H1 (cell line): ENCODE data around the gene UBN2. TPM values are rescaled to one million over a fixed set of nuclear protein-coding genes. Genes with fewer than 3 reads are reported as not detected.

ENCODE experiments used
- CTCF ChIA-PET: fragments of 300-600 bp; sonication (Branson Sonifier 250); formaldehyde crosslinking; loops from one replicate; lab custom pipeline; 2021; ENCODE audit not compliant: partially characterized antibody; lab: Charles Lee
- POLR2A ChIA-PET: fragments of 300-600 bp; sonication (Branson Sonifier 250); formaldehyde crosslinking; loops from one replicate; lab custom pipeline; 2021; ENCODE audit warnings: inconsistent platforms; ENCODE audit not compliant: partially characterized antibody; lab: Charles Lee
- DNase-seq, 2 experiments: peaks; one replicate each; pipeline versions ENCODE4 v3.0.0 to v3.0.0-alpha.2; 2010 to 2022; ENCODE audit warnings: low spot score in 2 of 2, low read depth in 1 of 2, mixed read lengths in 1 of 2
- FAIRE-seq: peaks from 2 replicates; lab custom pipeline; 2011; peaks lifted over from hg19 to GRCh38; lab: Jason Lieb, UNC
- H2AFZ ChIP-seq: 2 replicates; pipeline ENCODE4 v1.8.1; 2012; ENCODE audit warnings: low read length, inconsistent platforms
- H2AK5ac ChIP-seq: 2 replicates; pipeline ENCODE4 v1.6.1; 2013; ENCODE audit warnings: low read depth, low read length
- H2BK120ac ChIP-seq: replicated peaks from 2 replicates; pipeline ENCODE3; 2013; ENCODE audit warnings: low read depth, low read length, inconsistent platforms
- H2BK12ac ChIP-seq: 2 replicates; pipeline ENCODE4 v1.6.1; 2013; ENCODE audit warnings: low read depth, low read length
- H2BK15ac ChIP-seq: 2 replicates; pipeline ENCODE4 v1.6.1; 2013; ENCODE audit warnings: low read length
- H2BK20ac ChIP-seq: 2 replicates; pipeline ENCODE4 v1.6.1; 2013; ENCODE audit warnings: low read length
- H2BK5ac ChIP-seq: 2 replicates; pipeline ENCODE4 v1.6.1; 2013; ENCODE audit warnings: low read depth, low read length
- H3K14ac ChIP-seq: 2 replicates; pipeline ENCODE4 v1.6.1; 2013; ENCODE audit warnings: inconsistent platforms; ENCODE audit not compliant: insufficient read length
- H3K18ac ChIP-seq: 2 replicates; pipeline ENCODE4 v1.6.1; 2013; ENCODE audit warnings: low read length; ENCODE audit errors: extremely low read depth
- H3K23ac ChIP-seq: 2 replicates; pipeline ENCODE4 v1.6.1; 2013; ENCODE audit warnings: inconsistent platforms; ENCODE audit not compliant: insufficient read length
- H3K23me2 ChIP-seq: 2 replicates; pipeline ENCODE4 v1.6.1; 2013; ENCODE audit warnings: low read depth, low read length
- H3K27ac ChIP-seq: 2 replicates; pipeline ENCODE4 v1.6.1; 2011; ENCODE audit warnings: low read depth, low read length, inconsistent platforms
- H3K27me3 ChIP-seq, 4 experiments: replicated peaks in 1 of 4; 1 replicate in 1 of 4; 2 replicates in 3 of 4; pipeline versions ENCODE4 v1.6.1 to v1.8.1; 2011 to 2013; ENCODE audit warnings: low read length in 3 of 4, mild to moderate bottlenecking in 3 of 4, inconsistent platforms in 2 of 4, mixed read lengths in 2 of 4, moderate library complexity in 1 of 4; ENCODE audit not compliant: control insufficient read depth in 3 of 4, insufficient read depth in 3 of 4; ENCODE audit errors: extremely low read depth in 1 of 4
- H3K36me3 ChIP-seq, 4 experiments: 2 replicates each; pipeline versions ENCODE4 v1.6.1 to v1.8.1; 2011 to 2013; ENCODE audit warnings: mild to moderate bottlenecking in 4 of 4, low read length in 3 of 4, moderate library complexity in 2 of 4, control low read depth in 1 of 4, inconsistent platforms in 1 of 4; ENCODE audit not compliant: insufficient read depth in 4 of 4, control insufficient read depth in 2 of 4
- H3K4ac ChIP-seq: replicated peaks from 2 replicates; pipeline ENCODE3; 2013; ENCODE audit warnings: low read length, low read depth, mixed read lengths, inconsistent platforms; ENCODE audit not compliant: insufficient read length
- H3K4me1 ChIP-seq, 4 experiments: replicated peaks in 1 of 4; 1 replicate in 1 of 4; 2 replicates in 3 of 4; pipeline versions ENCODE4 v1.6.1 to v1.8.1; 2011 to 2013; ENCODE audit warnings: low read length in 3 of 4, inconsistent platforms in 2 of 4, mixed read lengths in 1 of 4; ENCODE audit not compliant: insufficient read depth in 4 of 4, control insufficient read depth in 3 of 4
- H3K4me2 ChIP-seq, 2 experiments: 2 replicates each; pipeline versions ENCODE4 v1.6.1 to v1.8.1; 2011 to 2013; ENCODE audit warnings: low read depth in 2 of 2, low read length in 2 of 2, control low read depth in 1 of 2, inconsistent platforms in 1 of 2, mild to moderate bottlenecking in 1 of 2; ENCODE audit not compliant: insufficient read depth in 1 of 2
- H3K4me3 ChIP-seq, 4 experiments: fragments of 200-600, 300-600 bp in 1 of 4; sonication (generic), shearing (Covaris generic), sonication (Bioruptor Twin) in 1 of 4; 2 replicates each; pipeline versions ENCODE4 v1.5.1 to v1.8.1; 2011 to 2016; ENCODE audit warnings: low read length in 4 of 4, low read depth in 3 of 4, control low read depth in 2 of 4, inconsistent platforms in 2 of 4, mild to moderate bottlenecking in 2 of 4, mixed read lengths in 1 of 4, moderate library complexity in 1 of 4; ENCODE audit not compliant: insufficient read depth in 2 of 4; ENCODE audit errors: extremely low read depth in 1 of 4
- H3K56ac ChIP-seq: replicated peaks from 2 replicates; pipeline ENCODE3; 2013; ENCODE audit warnings: low read depth, mild to moderate bottlenecking, mixed read lengths, low read length, inconsistent platforms; ENCODE audit not compliant: insufficient read length
- H3K79me1 ChIP-seq: 2 replicates; pipeline ENCODE4 v1.6.1; 2013; ENCODE audit warnings: low read depth, low read length, control low read depth
- H3K79me2 ChIP-seq, 2 experiments: 2 replicates each; pipeline versions ENCODE4 v1.6.1 to v1.8.1; 2012 to 2013; ENCODE audit warnings: low read length in 2 of 2, mild to moderate bottlenecking in 2 of 2, inconsistent platforms in 1 of 2; ENCODE audit not compliant: insufficient read depth in 2 of 2, control insufficient read depth in 1 of 2
- H3K9ac ChIP-seq, 4 experiments: replicated peaks in 1 of 4; 1 replicate in 1 of 4; 2 replicates in 3 of 4; pipeline versions ENCODE4 v1.6.1 to v1.8.1; 2011 to 2013; ENCODE audit warnings: low read depth in 3 of 4, low read length in 3 of 4, control low read depth in 2 of 4, mild to moderate bottlenecking in 2 of 4, moderate library complexity in 2 of 4, inconsistent platforms in 1 of 4; ENCODE audit errors: extremely low read depth in 1 of 4
- H3K9me3 ChIP-seq, 2 experiments: 2 replicates each; pipeline versions ENCODE4 v1.6.1 to v1.8.1; 2012 to 2013; ENCODE audit warnings: mild to moderate bottlenecking in 2 of 2, moderate library complexity in 2 of 2, control low read depth in 1 of 2, inconsistent platforms in 1 of 2, low read depth in 1 of 2, low read length in 1 of 2, mixed read lengths in 1 of 2; ENCODE audit not compliant: insufficient read depth in 2 of 2
- H4K20me1 ChIP-seq, 2 experiments: replicated peaks in 1 of 2; 2 replicates each; pipeline versions ENCODE3 to v1.8.1; 2011 to 2013; ENCODE audit warnings: inconsistent platforms in 2 of 2, low read length in 2 of 2, mild to moderate bottlenecking in 1 of 2; ENCODE audit not compliant: insufficient read depth in 2 of 2, control insufficient read depth in 1 of 2
- H4K5ac ChIP-seq: 2 replicates; pipeline ENCODE4 v1.6.1; 2013; ENCODE audit warnings: low read length, low read depth, mixed read lengths, inconsistent platforms; ENCODE audit not compliant: insufficient read length
- H4K8ac ChIP-seq: 2 replicates; pipeline ENCODE4 v1.8.0; 2013; ENCODE audit warnings: mild to moderate bottlenecking, moderate library complexity, low read length, inconsistent platforms; ENCODE audit not compliant: insufficient read depth; ENCODE audit errors: extremely low read depth
- H4K91ac ChIP-seq: replicated peaks from 2 replicates; pipeline ENCODE3; 2013; ENCODE audit warnings: low read length, mixed read lengths, inconsistent platforms; ENCODE audit not compliant: insufficient read length
- CHD1 ChIP-seq: IDR thresholded peaks from 2 replicates; pipeline ENCODE4 v1.6.1; 2012; ENCODE audit warnings: low read depth, low read length, improper control_type of control experiment
- CREB1 ChIP-seq: IDR thresholded peaks from 2 replicates; pipeline ENCODE4 v1.6.1; 2012; ENCODE audit warnings: inconsistent platforms
- GABPA ChIP-seq: IDR thresholded peaks from 2 replicates; pipeline ENCODE4 v1.6.1; 2011; ENCODE audit warnings: mild to moderate bottlenecking, low read length, moderate library complexity, borderline replicate concordance; ENCODE audit not compliant: insufficient read depth
- HDAC6 ChIP-seq: IDR thresholded peaks from one replicate; pipeline ENCODE4 v1.7.1; 2012; ENCODE audit warnings: low read depth, mild to moderate bottlenecking, inconsistent platforms, low read length, moderate library complexity
- NANOG ChIP-seq: IDR thresholded peaks from 2 replicates; pipeline ENCODE4 v1.6.1; 2011; ENCODE audit warnings: low read length, low read depth, mild to moderate bottlenecking, inconsistent platforms; ENCODE audit not compliant: insufficient read depth, poor library complexity, severe bottlenecking
- NRF1 ChIP-seq: IDR thresholded peaks from 2 replicates; pipeline ENCODE4 v1.6.1; 2011; ENCODE audit warnings: mild to moderate bottlenecking, low read depth, low read length, improper control_type of control experiment
- POLR2A ChIP-seq, 2 experiments: IDR thresholded peaks; 1 replicate in 1 of 2; 2 replicates in 1 of 2; pipeline ENCODE4 v1.6.1; 2011; ENCODE audit warnings: low read depth in 2 of 2, low read length in 2 of 2, mild to moderate bottlenecking in 2 of 2; ENCODE audit errors: control extremely low read depth in 1 of 2
- RAD21 ChIP-seq, 2 experiments: IDR thresholded peaks in 1 of 2; conservative IDR thresholded peaks in 1 of 2; 2 replicates each; pipeline ENCODE4 v1.6.1; 2011; ENCODE audit warnings: low read depth in 2 of 2, low read length in 2 of 2, improper control_type of control experiment in 1 of 2, inconsistent platforms in 1 of 2, mild to moderate bottlenecking in 1 of 2, moderate library complexity in 1 of 2
- RFX5 ChIP-seq: IDR thresholded peaks from 2 replicates; pipeline ENCODE4 v1.6.1; 2011; ENCODE audit warnings: low read depth, low read length, improper control_type of control experiment, borderline replicate concordance
- SIX5 ChIP-seq: IDR thresholded peaks from 2 replicates; pipeline ENCODE4 v1.6.1; 2011; ENCODE audit warnings: mild to moderate bottlenecking, low read depth, low read length
- TAF1 ChIP-seq: IDR thresholded peaks from 2 replicates; pipeline ENCODE4 v1.6.1; 2011; ENCODE audit warnings: mild to moderate bottlenecking, low read depth, low read length
- TBP ChIP-seq: IDR thresholded peaks from 2 replicates; pipeline ENCODE4 v1.6.1; 2011; ENCODE audit warnings: low read depth, low read length, improper control_type of control experiment
- WGBS, 2 experiments: shearing (Covaris generic) in 1 of 2; methylation state at CpG; one replicate each; pipeline versions ENCODE4 v1.1.6 to v1.1.7; 2013 to 2015; ENCODE audit warnings: low lambda C conversion rate in 2 of 2, mixed read lengths in 2 of 2, inconsistent platforms in 1 of 2, low coverage in 1 of 2, missing lambda C conversion rate in 1 of 2; ENCODE audit not compliant: insufficient replicate concordance in 2 of 2, insufficient coverage in 1 of 2, insufficient read length in 1 of 2; ENCODE audit errors: extremely low coverage in 1 of 2, missing lambda C conversion rate in 1 of 2; 5-methylcytosine and 5-hydroxymethylcytosine counted together
- polyA plus RNA-seq, 7 experiments: library from polyadenylated mRNA; depleted of rRNA in 3 of 7; stranded (reverse) in 5 of 7; unstranded in 2 of 7; fragments of >200 nt in 5 of 7; fragments of 200-250 nt in 2 of 7; gene quantifications; 1 replicate in 5 of 7; 2 replicates in 1 of 7; 4 replicates in 1 of 7; pipeline versions ENCODE4 v1.2.1 to v1.2.3, GENCODE V29; 2011 to 2013; ENCODE audit warnings: missing spikeins in 2 of 7, mixed read lengths in 2 of 7
- total RNA-seq: library from RNA; stranded (reverse); fragmentation: NEBNext Ultra II Directional; extraction: Animal tissue kit (Norgen Biotek cat#: 25700); gene quantifications from 2 replicates; pipeline ENCODE4 v1.2.1, GENCODE V29; 2021
- TF ChIP-seq, protein P1 (sequence below): IDR thresholded peaks from 2 replicates; pipeline ENCODE4 v1.6.1; 2012; ENCODE audit warnings: low read length, inconsistent platforms

The UBN2 gene
- total and polyA plus RNA-seq, 2 of the 8 experiments (the other 6 are each of a cell fraction or from before 2014, with no cell fraction given) = 4.1 to 39.6 TPM

GRCh38 chr7:139245401-139245800 lies 14.4 kb downstream of the UBN2 start:
- no peaks in the 10 kb centered on the region for H3K23me2 ChIP-seq

More at GRCh38 chr7:139245401-139245800, 14.4 kb downstream of the UBN2 start:
- Histone ChIP-seq H3K14ac (no peak overlapping the region), H3K79me1 (no peaks in the 10 kb centered on the region), H4K20me1 (no peaks in the 10 kb centered on the region), H2BK20ac (no peak overlapping the region), H3K4me1 (no peaks in the 10 kb centered on the region), H3K4me3 (no peak overlapping the region), H3K79me2 (no peaks in the 10 kb centered on the region), H4K91ac (no peak overlapping the region), H4K5ac (no peak overlapping the region), H4K8ac (no peak overlapping the region), H3K9me3 (no peaks in the 10 kb centered on the region), H2AK5ac (no peak overlapping the region), H3K4me2 (no peak overlapping the region), H3K18ac (no peak overlapping the region), H3K9ac (no peak overlapping the region), H2BK12ac (no peak overlapping the region), H3K56ac (no peak overlapping the region), H3K27ac (no peak overlapping the region), H3K23ac (no peak overlapping the region), H2BK5ac (no peak overlapping the region), H2AFZ (no peak overlapping the region), H2BK15ac (no peak overlapping the region), H3K36me3 (peaks cover 0 to 33% (median 24%) of the 10 kb centered on the region in 4 experiments; a peak in 5 of 8 replicates), H3K4ac (no peak overlapping the region), H2BK120ac (no peak overlapping the region), H3K27me3 (no peaks in the 10 kb centered on the region)
- TF ChIP-seq RFX5 (no peak), NANOG (no peak), NRF1 (no peak), HDAC6 (no peak), SIX5 (no peak), TAF1 (no peak), RAD21 (IDR thresholded peaks at IDR 0.05 in 1 of 2, conservative IDR thresholded peaks at IDR 0.05 in 1 of 2; ENCODE audit: low read depth in 2 of 2, low read length in 2 of 2) (no peak), GABPA (no peak), TBP (no peak), CREB1 (no peak), CHD1 (no peak), POLR2A (IDR thresholded peaks at IDR 0.05; ENCODE audit: control extremely low read depth in 1 of 2, low read depth in 2 of 2, low read length in 2 of 2) (no peak)
- TF ChIP-seq, protein P1, sequence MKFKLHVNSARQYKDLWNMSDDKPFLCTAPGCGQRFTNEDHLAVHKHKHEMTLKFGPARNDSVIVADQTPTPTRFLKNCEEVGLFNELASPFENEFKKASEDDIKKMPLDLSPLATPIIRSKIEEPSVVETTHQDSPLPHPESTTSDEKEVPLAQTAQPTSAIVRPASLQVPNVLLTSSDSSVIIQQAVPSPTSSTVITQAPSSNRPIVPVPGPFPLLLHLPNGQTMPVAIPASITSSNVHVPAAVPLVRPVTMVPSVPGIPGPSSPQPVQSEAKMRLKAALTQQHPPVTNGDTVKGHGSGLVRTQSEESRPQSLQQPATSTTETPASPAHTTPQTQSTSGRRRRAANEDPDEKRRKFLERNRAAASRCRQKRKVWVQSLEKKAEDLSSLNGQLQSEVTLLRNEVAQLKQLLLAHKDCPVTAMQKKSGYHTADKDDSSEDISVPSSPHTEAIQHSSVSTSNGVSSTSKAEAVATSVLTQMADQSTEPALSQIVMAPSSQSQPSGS = no peak
- 82% methylated on average over 1 of the region's 1 CpG; no CpG with 5 or more reads in 1 of the 2 experiments for WGBS, 2 experiments
- DNase-seq (no peak), FAIRE-seq (no peak)
- ChIA-PET POLR2A (no interaction called here), CTCF (no interaction called here)
